NOMO-1 (cell line): ENCODE results near the gene FPR3.
"Not testable (repeated sequence)": the region's sequence is repeated elsewhere in the genome, so short reads cannot be mapped to it uniquely, and the experiment has no call there.

Source experiments
- DNase-seq, 2 experiments: peaks; one replicate each; lab custom pipeline; 2025; ENCODE audit not compliant: unreplicated experiment in 2 of 2; lab: John Stamatoyannopoulos, UW

FPR3 gene

GRCh38 chr19:51794885-51795490 lies at the start of gene FPR3:
FPR3 (plus strand) TSS chr19:51795157; CDS start chr19:51823749, 28,592 bp downstream.
- no peak for DNase-seq

GRCh38 chr19:51746731-51747130 lies 48.2 kb upstream of the FPR3 start:
- DNase-seq = no peak

- no peak for DNase-seq
Observed at GRCh38 chr19:51749979-51750378, 45.0 kb upstream of the FPR3 start.

- peak in 1 of 2 experiments; percentile 4 for DNase-seq
Observed at GRCh38 chr19:51750400-51751094, 44.4 kb upstream of the FPR3 start.

- DNase-seq = peak; percentile 87 to 99
Observed at GRCh38 chr19:51751655-51752054, 43.3 kb upstream of the FPR3 start, which contains the start of gene FPR1. FPR1 (minus strand) TSS chr19:51751878; CDS start chr19:51746994, 4,884 bp downstream.

- peak; percentile 66 to 79 for DNase-seq
Observed at GRCh38 chr19:51754109-51754508, 40.8 kb upstream of the FPR3 start.

- no peak for DNase-seq
Observed at GRCh38 chr19:51754770-51755169, 40.2 kb upstream of the FPR3 start.

- no peak for DNase-seq
Observed at GRCh38 chr19:51755571-51755970, 39.4 kb upstream of the FPR3 start.

- peak; percentile 46 to 64 for DNase-seq
Observed at GRCh38 chr19:51760697-51761356, 34.1 kb upstream of the FPR3 start, which contains the start of gene FPR2. FPR2 (plus strand) TSS chr19:51761180; CDS start chr19:51768659, 7,479 bp downstream.

GRCh38 chr19:51761696-51762095 lies 33.3 kb upstream of the FPR3 start:
- no peak for DNase-seq

GRCh38 chr19:51765086-51765485 lies 29.9 kb upstream of the FPR3 start:
- DNase-seq = peak; percentile 45 to 46

GRCh38 chr19:51766461-51766860 lies 28.5 kb upstream of the FPR3 start:
- no peak for DNase-seq

- DNase-seq = peak; percentile 73 to 95
Observed at GRCh38 chr19:51771376-51772130, 23.4 kb upstream of the FPR3 start.

- DNase-seq = peak in 1 of 2 experiments; percentile 2
Observed at GRCh38 chr19:51772977-51773376, 22.0 kb upstream of the FPR3 start.

- not testable (repeated sequence) for DNase-seq
Observed at GRCh38 chr19:51776561-51776960, 18.4 kb upstream of the FPR3 start.

- DNase-seq = peak; percentile 39 to 84
Observed at GRCh38 chr19:51777570-51778462, 17.1 kb upstream of the FPR3 start.

GRCh38 chr19:51779181-51779580 lies 15.8 kb upstream of the FPR3 start:
- no peak for DNase-seq

GRCh38 chr19:51779703-51780102 lies 15.3 kb upstream of the FPR3 start:
- DNase-seq = no peak

GRCh38 chr19:51780270-51780669 lies 14.7 kb upstream of the FPR3 start:
- peak in 1 of 2 experiments; percentile 38 for DNase-seq

GRCh38 chr19:51781999-51782398 lies 13.0 kb upstream of the FPR3 start:
- DNase-seq = no peak
